ENCODE results near the gene ATXN2.

Gene ATXN2

DNA sequence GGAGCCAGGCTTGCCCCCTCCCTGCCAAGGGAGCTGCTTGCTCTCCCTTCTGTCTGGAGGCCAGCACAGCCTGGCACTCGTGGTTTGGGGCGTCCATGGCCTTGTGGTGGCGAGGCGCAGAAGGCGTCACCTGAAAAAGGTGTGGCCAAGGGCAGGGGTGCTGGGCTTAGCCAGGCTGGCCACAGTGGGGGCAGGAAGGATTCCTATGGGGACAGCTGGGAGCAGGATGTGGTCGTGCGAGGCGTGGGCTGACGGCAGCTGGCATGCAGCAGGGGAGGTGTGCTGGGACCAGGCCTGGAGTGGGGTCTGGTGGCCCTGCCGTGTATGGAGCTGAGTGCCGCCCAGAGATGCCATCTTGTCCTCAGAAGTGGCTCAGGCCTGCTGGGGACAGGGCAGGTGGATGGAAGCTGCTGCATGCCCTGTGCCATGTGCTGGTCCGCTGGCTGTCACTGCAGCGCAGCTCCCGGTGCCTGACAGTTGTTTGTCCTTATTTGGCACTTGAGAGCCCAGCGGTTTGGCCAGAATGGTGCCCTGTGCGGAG lies 163.4 kb downstream of the ATXN2 start:
- peak; percentile 33 for DNase-seq

DNA sequence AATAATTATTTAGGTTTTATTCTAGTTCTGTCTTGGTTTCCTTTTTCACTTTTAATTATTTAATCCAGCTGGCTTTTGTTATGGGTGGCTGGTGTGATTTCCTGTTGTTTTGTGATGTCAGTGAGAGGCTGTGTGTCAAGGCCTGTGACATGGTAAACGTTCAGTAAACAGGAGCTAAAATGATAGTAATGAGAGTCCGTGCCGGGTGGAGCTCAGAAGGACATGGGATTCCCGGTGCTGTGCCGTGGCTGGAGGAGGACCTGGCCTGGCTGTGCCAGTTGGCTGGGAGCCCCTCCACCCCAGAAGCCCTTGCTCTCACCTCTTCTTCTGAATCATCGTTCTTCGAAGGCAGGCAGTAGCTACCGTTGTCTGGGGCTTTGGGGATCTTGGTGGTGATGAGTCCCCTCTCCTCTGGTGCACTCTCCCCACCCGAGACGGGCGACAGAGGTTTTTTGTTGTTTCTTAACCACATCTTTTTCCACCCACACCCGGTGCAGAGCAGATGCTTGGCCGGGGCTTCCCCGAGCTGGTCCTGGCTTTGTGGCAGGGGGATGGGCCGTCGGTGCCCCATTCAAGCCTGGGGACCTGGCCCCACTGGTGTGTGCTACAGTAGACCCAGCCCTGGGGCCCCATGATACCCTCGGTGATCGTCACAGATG lies 164.3 kb downstream of the ATXN2 start:
- DNase-seq = peak; percentile 57

DNA sequence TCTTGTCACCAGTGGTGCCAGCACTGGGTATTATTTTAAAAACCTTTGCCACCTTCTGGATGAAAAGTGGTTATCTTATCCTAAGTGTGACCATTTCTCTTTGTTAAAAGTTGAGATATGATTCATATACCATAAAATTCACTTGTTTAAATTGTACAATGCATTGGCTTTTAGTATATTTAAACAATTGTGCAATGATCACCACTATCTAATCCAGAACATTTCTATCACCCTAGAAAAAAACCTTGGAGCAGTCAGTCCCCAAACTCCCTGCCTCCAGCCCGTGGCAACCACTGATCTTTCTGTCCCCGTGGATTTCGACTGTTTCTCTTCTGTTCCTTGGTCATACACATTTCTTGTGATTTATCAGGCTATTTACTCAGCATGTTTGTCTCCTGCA lies 165.1 kb downstream of the ATXN2 start:
- no peak for DNase-seq

GRCh38 chr12:111431772-111432171 lies 167.3 kb downstream of the ATXN2 start:
- DNase-seq = no peak

DNA sequence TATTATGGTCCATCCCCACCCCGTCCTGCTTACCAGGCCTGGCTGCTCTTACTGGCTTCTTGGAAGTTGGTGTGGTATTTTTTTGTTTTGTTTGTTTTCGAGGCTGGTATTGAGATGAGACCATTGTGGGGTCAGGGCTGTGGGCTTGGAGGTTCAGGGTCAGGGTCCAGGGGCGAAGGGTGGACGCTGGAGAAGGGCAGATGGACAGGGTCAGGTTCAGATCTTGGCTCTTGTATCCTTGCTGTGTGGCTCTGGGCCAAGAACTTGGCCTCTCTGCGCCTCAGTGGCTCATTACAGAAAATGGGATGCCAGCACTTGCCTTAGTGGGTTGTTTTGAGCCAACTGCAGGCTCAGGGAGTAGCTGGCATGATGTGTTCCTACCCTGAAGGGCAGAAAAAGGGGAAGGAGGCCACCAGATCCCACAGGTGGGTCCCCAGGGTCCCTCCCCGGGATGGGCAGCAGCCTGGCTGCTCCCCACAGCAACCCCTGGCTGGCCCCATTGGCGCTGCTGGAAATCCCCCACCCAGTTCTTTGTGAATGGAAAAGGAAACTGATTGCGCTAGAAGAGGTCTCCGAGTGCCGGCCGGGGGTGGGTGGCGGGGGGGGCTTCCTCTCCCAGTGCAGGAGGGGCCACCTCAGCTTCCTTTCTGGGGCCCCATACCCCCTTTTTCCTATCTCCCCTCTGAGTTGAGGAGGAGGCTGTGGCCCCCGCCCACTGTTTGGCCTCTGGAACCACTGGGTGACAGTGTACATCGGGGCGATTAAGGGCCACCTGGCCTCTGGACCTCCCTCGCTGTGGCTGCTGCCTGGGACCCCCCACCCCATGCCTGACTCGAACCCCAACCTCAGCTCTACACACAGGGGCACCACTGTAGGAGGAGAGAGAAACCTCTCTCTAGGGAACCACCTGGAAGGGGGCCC lies 168.4 kb downstream of the ATXN2 start:
- DNase-seq = peak; percentile 36

GRCh38 chr12:111429828-111430432 lies 169.2 kb downstream of the ATXN2 start:
- peak; percentile 86 for DNase-seq

DNA sequence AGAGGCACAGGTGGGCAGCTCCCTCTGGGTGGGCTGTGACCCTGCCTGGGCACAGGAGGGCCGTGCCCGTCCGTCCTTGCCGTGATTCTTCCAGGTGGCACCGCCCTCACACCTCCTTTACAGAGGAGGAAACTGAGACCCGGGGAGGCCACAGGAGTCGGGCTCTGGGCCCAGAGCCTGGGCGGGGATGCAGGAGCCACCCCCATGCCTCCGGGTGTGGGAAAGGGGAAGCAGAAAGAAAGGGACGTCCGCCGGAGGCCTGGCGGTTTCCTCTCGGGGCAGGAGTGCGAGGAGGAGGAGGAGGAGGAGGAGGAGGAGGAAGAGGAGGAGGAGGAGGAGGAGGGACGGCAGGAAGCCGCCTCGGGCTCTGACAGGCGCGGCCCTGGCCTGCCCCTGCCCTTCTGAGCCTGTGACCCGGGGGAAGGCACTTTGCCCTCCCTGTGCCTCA lies 170.4 kb downstream of the ATXN2 start:
- peak; percentile 71 for DNase-seq

- DNase-seq = no peak
Measured at GRCh38 chr12:111428081-111428727, 170.9 kb downstream of the ATXN2 start.

DNA sequence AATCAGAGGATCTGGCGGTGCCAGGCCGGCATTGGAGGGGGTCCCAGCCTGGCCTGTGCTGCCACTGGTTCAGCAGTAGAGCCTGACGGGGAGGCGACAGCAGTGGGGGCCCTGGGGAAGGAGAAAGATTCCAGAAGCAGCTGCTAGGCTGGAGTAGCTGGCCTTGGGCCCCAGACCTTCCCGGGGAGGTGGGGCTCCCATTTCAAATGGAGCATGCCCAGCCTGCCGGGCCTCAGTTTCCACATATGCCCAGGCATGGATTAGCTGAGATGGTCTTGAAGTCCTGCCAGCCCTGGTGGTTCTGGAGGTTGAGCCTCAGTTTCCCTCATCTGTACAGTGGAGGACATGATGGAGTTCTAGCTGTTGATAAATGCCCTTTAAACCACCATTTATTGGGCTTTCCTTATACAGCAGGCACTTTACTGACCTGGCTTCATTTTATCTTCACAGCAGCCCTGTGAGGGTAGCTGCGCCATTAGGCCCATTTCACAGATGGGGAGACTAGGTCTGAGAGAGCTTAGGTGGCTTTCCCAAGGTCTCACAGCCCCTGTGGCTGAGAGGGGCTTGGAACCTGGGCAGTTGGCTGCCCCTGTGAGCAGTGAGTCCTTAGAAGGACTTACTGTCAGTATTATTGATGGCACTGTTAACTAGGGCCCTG lies 171.6 kb downstream of the ATXN2 start:
- DNase-seq = no peak

GRCh38 chr12:111426344-111427185 lies 172.6 kb downstream of the ATXN2 start:
- no peak for DNase-seq

GRCh38 chr12:111425655-111426054 lies 173.5 kb downstream of the ATXN2 start:
- DNase-seq = no peak

DNA sequence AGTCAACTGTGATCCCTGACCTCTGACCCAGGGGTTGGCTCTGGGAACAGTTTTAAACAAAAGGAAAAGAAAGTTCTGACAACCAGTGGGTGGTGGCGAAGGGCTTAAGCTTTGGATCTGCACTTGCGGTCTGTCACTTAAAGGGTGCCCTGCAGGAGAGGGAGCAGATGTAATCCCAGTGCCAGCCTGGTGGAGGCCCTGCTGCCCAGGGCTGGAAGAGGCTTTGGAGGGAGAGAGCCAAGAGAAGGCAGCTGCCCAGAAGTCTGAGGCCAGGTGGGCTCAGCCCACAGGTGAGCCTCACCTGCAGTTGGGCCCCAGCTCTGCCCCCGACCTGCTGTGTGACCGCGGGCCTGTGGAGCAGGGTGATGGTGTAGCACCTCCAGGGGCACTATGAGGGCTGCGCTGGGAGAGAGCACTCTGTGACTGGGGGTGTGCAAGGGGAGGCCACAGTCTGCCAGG lies 174.3 kb downstream of the ATXN2 start:
- peak; percentile 32 for DNase-seq

GRCh38 chr12:111424189-111424792 lies 174.8 kb downstream of the ATXN2 start:
- DNase-seq = no peak

- no peak for DNase-seq
Measured at GRCh38 chr12:111420494-111420893, 178.6 kb downstream of the ATXN2 start.

DNA sequence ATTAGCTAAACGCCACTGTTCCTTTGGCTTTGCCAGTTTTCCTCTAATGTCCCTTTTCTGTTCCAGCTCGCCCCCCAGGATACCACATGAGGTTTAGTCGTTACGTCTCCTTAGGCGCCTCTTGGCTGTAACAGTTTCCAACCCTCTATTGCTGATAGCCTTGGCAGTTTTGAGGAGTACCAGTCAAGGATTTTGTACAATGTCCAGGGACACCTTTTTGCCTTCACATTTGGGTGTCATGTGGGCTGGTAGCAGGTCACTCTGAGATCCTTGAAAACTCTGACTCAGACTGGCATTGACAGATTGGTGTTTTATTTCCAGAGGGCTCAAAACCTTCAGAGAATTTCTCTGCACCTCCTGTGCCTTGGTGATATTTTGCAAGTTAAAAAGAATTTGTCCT lies 179.3 kb downstream of the ATXN2 start:
- DNase-seq = no peak

DNA sequence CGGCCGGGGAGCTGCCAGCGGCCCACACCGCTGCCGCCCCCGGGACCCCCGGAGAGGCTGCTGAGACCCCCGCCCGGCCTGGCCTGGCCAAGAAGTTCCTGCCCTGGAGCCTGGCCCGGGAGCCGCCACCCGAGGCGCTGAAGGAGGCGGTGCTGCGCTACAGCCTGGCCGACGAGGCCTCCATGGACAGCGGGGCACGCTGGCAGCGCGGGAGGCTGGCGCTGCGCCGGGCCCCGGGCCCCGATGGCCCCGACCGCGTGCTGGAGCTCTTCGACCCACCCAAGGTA lies 180.6 kb downstream of the ATXN2 start:
- no peak for DNase-seq

DNA sequence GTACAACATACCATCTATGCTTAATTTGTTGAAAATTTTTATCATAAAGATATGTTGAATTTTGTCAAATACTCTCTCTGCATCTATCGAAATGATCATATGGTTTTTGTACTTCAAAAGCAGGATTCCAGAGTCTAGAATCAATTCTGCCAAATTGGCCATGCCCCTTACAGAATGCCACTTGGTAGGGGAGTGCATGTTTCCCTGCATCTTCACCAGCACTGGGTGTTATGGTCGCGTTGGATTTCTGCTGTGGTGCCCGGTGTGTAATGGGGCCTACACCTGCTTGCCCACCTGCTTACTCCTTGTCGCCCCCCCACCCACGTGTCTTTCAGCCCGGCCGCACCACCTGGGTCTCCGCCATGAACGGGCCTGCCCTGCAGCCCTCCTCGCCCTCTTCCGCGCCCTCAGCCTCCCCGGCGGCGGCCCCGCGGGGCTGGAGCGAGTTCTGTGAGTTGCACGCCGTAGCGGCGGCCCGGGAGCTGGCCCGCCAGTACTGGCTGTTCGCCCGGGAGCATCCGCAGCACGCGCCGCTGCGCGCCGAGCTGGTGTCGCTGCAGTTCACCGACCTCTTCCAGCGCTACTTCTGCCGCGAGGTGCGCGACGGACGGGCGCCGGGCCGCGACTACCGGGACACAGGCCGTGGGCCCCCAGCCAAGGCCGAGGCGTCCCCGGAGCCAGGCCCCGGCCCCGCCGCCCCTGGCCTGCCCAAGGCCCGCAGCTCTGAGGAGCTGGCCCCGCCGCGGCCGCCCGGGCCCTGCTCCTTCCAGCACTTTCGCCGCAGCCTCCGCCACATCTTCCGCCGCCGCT lies 181.1 kb downstream of the ATXN2 start:
- no peak for DNase-seq

GRCh38 chr12:111417290-111417689 lies 181.8 kb downstream of the ATXN2 start:
- DNase-seq = no peak

DNA sequence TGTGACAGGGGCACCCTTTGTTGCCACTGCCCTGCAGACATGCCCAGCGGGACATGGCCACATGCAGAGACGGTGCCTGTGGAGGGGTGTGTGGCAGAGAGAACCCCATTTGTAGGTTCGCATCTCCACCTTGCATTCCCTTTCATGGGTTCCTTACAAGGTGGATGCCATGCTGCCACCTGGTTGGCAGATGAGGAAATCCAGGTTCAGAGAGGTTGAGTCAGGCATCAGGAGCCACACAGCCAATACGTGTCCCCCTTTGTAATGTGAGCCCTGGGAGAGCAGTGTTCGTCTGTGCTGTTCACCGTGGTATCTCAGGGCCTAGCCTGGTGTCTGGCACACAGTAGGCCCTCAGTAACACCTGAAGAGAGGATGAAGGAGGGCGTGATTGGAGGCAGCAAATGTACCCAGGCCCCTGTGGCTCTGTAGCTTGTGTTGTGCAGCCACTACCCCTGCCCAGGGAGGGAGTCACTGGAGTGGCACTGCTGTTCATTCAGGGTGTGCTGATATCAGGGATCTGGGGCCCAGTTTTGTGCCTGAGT lies 184.3 kb downstream of the ATXN2 start:
- DNase-seq = no peak

All from hematopoietic multipotent progenitor cell treated with erythropoietin and hydrocortisone succinate and interleukin-3 and kit ligand, for 6 days (in vitro differentiated cells).